ENCODE data around the gene SAMD14.
"Not testable (repeated sequence)": the region's sequence is repeated elsewhere in the genome, so short reads cannot be mapped to it uniquely, and the experiment has no call there.

Gene SAMD14

GRCh38 chr17:50075446-50076032, 54.4 kb downstream of the SAMD14 start:
- no peak for DNase-seq (ENCODE audit: low read depth)

- DNase-seq (ENCODE audit: low read depth): no peak
Observed at GRCh38 chr17:50074227-50074626, 55.7 kb downstream of the SAMD14 start.

GRCh38 chr17:50072925-50073324, 57.0 kb downstream of the SAMD14 start:
- DNase-seq (ENCODE audit: low read depth): no peak

DNA sequence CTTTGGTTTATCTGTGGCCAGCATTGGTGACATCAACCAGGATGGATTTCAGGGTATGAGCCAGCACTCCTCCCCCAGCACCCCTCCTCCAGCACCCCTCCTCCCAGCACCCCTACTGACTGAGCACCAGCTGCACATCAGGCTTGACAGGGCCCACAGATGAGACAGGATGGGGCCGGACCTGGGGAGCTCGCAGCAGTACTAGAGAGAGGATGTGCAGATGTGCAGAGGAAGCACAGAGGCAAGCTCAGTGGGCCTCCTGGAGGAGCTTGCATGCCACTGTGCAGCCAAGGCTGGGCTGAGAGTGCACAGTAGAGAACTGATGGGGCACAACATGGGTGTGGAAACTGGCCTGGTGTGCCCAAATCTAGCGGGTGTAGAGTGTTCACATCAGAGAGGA, 57.8 kb downstream of the SAMD14 start:
- no peak for DNase-seq (ENCODE audit: low read depth)

DNA sequence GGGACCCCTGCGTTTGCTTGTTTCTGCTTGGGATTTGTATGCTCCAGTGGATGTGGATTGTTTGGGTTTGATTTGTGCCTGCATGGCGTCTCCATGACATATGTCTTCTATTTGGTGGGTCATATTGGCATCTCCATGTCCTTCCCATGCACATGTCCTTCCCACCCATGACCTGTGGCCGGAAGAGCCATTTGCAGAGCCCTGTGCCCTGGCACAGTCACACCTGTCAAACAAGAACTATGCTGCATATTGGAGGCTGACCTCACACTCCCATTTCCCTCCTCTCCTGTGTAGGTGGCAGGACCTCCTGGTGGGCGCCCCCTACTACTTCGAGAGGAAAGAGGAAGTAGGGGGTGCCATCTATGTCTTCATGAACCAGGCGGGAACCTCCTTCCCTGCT, 58.3 kb downstream of the SAMD14 start:
- no peak for DNase-seq (ENCODE audit: low read depth)

- no peak for DNase-seq (ENCODE audit: low read depth)
Observed at GRCh38 chr17:50070908-50071680, 58.9 kb downstream of the SAMD14 start.

DNA sequence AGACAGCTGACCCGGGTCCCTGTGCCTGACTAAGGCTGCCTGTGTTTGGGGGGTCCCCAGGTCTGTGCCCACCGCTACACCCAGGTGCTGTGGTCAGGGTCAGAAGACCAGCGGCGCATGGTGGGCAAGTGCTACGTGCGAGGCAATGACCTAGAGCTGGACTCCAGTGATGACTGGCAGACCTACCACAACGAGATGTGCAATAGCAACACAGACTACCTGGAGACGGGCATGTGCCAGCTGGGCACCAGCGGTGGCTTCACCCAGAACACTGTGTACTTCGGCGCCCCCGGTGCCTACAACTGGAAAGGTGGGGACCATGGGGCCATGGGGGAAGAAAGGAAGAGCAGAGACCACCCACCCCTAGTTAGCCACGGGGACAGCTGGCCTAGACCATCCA, 62.0 kb downstream of the SAMD14 start:
- DNase-seq (ENCODE audit: low read depth): no peak

GRCh38 chr17:50066995-50067394, 63.0 kb downstream of the SAMD14 start:
- DNase-seq (ENCODE audit: low read depth): no peak

GRCh38 chr17:50065056-50065455, 64.9 kb downstream of the SAMD14 start:
- no peak for DNase-seq (ENCODE audit: low read depth)

DNA sequence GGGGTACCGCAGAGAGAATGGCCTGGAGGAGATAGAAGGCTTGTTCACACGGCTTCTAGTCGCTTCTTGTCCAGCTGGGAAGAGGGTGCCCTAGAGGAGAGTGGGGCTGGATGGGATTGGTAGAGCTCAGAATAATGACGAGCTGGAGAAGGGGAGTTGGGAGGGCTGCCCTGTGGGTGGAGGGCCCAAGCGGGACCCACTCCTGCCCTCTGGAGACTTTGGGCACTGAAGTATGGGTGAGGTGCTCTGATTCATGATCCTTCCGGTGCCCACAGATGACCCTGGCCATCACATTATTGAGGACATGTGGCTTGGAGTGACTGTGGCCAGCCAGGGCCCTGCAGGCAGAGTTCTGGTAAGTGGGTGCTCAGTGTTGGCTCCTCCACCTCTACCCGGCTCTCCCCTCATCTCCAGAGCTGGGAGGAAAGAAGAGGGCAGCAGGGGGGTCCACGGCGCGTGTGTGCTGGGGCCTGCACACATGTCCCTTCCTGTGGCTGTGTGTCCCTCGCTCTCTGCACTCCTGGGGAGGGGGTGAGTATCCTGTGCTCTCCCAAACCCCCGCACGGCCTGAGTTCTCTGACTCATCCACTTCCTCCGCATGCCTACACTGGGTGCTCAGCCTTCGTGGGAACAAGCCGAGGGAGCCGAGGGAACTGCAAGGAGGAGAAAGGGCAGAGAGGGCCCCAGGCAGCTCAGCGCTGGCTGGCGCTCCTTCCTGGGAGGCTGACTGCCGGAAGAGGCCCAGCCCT, 65.5 kb downstream of the SAMD14 start:
- peak; percentile 59 for DNase-seq (ENCODE audit: low read depth)

GRCh38 chr17:50063561-50064252, 66.3 kb downstream of the SAMD14 start:
- no peak for DNase-seq (ENCODE audit: low read depth)

DNA sequence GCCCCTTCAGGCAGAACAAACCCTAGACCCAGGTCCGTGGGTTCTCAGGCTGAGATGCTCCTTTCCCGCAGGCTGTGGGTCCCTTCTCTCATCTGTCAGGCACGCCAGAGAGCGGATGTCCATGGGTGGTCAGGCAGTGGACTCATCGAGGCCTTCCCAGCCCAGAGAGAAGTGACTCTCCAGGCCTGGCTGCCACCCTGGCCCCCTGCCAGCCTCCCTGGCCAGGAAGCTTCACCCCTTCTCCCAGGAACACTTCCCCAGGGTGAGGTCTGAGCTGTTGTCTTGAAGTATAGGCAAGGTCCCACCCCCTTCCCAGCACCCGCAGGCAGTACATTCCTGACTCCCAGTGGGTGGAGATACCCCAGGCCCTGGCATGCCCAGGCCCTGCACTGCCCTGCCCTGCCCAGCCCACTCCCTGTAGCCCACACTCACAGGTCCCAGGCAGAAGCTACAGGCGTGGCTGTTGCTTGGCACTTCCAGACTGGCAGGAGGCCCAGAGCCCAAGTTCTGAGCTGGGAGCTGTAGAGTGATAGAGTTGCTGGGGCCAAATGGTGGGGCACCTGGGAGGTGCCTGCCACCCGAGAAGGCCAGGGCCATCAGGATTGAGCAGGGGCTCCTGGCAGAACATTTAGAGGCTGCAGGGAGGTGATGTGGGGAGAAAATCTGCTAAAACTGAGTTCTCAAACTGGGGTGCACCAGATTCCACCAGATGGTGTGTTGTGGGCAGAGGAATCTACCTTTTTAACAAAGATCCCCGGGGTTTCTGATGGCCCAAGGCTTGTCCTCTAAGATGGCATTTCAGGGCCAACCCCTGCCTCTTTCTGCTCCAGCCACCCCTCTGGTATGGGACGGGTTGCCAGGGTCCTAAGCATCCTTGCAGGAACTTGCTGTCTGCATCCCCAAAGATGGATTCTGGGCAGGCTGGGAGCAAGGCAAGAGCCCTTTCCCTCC, 67.4 kb downstream of the SAMD14 start:
- no peak for DNase-seq (ENCODE audit: low read depth)

GRCh38 chr17:50061713-50062045, 68.3 kb downstream of the SAMD14 start:
- not testable (repeated sequence) for DNase-seq (ENCODE audit: low read depth)

- DNase-seq (ENCODE audit: low read depth): peak; percentile 67
Observed at GRCh38 chr17:50060951-50061712, 68.8 kb downstream of the SAMD14 start.

Data from fibroblast of the conjunctiva (primary cell).